ENCODE measurements around the gene TRIM17. TPM values are rescaled to one million over a fixed set of nuclear protein-coding genes. Genes with fewer than 3 reads are reported as not detected.

TRIM17 gene
- total and polyA plus RNA-seq, 9 of the 15 experiments (the other 6 are each of a cell fraction or from before 2014, with no cell fraction given): not detected

DNA sequence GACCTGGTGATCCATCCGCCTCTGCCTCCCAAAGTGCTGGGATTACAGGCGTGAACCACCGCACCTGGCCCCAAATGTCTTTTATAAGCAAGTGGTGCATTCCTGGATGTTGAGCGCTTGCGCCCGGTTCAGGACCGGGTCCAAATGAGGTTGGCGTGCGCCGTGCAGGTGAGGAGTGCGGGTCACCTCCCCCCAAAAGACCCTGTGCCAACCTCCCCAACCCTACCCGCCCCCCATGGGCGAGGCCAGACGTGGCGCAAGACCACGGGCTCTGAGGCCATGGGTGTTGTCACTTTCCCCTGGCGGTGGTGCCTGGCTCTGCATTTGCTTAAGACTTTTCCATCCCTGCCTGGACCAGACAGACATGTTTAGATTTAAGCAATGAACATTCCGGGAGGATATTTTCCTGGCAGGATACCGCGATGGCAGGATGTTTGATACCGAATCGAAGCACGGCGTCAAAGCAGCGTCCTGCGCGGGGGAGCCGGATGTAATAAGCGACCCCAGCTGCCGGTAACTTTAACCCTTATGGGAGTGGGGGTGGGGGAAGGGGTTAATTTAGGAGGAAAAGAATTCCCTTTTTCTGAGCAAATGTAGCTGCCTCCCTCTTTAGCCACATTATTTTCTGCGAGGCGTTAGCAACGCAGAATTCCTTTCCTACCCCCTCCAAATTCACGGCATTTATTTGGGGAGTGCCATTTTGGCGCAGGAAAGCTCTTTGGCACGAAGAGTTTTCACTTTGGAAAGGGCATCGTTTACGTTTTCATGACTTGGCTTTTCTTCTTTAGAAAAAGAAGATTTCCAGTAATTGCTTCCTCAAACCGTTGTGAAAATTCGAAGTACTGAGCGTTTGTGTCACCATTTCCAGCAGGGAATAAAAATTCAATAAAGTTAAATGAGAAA lies 42.7 kb upstream of the TRIM17 start (continued):
- TF ChIP-seq CLOCK (CRISPR knock-in tag; IDR thresholded peaks at IDR 0.05; ENCODE audit: borderline replicate concordance) (no peak), MCM3 (IDR thresholded peaks at IDR 0.05) (no peak), U2AF1 (optimal IDR thresholded peaks at IDR 0.05; ENCODE audit: low read depth, low read length) (no peak), EZH2 (IDR thresholded peaks at IDR 0.05; ENCODE audit: borderline replicate concordance, low read depth, low read length) (no peak), CREBBP (IDR thresholded peaks at IDR 0.05; ENCODE audit: low read depth, low read length) (no peak), NFIX (CRISPR knock-in tag; IDR thresholded peaks at IDR 0.05; ENCODE audit: low read depth) (no peak), FOXP1 (CRISPR knock-in tag; IDR thresholded peaks at IDR 0.05) (no peak), SMARCC2 (IDR thresholded peaks at IDR 0.05; ENCODE audit: low read depth) (no peak), BCL6 (CRISPR knock-in tag; IDR thresholded peaks at IDR 0.05) (no peak)
- TF ChIP-seq, protein P1, sequence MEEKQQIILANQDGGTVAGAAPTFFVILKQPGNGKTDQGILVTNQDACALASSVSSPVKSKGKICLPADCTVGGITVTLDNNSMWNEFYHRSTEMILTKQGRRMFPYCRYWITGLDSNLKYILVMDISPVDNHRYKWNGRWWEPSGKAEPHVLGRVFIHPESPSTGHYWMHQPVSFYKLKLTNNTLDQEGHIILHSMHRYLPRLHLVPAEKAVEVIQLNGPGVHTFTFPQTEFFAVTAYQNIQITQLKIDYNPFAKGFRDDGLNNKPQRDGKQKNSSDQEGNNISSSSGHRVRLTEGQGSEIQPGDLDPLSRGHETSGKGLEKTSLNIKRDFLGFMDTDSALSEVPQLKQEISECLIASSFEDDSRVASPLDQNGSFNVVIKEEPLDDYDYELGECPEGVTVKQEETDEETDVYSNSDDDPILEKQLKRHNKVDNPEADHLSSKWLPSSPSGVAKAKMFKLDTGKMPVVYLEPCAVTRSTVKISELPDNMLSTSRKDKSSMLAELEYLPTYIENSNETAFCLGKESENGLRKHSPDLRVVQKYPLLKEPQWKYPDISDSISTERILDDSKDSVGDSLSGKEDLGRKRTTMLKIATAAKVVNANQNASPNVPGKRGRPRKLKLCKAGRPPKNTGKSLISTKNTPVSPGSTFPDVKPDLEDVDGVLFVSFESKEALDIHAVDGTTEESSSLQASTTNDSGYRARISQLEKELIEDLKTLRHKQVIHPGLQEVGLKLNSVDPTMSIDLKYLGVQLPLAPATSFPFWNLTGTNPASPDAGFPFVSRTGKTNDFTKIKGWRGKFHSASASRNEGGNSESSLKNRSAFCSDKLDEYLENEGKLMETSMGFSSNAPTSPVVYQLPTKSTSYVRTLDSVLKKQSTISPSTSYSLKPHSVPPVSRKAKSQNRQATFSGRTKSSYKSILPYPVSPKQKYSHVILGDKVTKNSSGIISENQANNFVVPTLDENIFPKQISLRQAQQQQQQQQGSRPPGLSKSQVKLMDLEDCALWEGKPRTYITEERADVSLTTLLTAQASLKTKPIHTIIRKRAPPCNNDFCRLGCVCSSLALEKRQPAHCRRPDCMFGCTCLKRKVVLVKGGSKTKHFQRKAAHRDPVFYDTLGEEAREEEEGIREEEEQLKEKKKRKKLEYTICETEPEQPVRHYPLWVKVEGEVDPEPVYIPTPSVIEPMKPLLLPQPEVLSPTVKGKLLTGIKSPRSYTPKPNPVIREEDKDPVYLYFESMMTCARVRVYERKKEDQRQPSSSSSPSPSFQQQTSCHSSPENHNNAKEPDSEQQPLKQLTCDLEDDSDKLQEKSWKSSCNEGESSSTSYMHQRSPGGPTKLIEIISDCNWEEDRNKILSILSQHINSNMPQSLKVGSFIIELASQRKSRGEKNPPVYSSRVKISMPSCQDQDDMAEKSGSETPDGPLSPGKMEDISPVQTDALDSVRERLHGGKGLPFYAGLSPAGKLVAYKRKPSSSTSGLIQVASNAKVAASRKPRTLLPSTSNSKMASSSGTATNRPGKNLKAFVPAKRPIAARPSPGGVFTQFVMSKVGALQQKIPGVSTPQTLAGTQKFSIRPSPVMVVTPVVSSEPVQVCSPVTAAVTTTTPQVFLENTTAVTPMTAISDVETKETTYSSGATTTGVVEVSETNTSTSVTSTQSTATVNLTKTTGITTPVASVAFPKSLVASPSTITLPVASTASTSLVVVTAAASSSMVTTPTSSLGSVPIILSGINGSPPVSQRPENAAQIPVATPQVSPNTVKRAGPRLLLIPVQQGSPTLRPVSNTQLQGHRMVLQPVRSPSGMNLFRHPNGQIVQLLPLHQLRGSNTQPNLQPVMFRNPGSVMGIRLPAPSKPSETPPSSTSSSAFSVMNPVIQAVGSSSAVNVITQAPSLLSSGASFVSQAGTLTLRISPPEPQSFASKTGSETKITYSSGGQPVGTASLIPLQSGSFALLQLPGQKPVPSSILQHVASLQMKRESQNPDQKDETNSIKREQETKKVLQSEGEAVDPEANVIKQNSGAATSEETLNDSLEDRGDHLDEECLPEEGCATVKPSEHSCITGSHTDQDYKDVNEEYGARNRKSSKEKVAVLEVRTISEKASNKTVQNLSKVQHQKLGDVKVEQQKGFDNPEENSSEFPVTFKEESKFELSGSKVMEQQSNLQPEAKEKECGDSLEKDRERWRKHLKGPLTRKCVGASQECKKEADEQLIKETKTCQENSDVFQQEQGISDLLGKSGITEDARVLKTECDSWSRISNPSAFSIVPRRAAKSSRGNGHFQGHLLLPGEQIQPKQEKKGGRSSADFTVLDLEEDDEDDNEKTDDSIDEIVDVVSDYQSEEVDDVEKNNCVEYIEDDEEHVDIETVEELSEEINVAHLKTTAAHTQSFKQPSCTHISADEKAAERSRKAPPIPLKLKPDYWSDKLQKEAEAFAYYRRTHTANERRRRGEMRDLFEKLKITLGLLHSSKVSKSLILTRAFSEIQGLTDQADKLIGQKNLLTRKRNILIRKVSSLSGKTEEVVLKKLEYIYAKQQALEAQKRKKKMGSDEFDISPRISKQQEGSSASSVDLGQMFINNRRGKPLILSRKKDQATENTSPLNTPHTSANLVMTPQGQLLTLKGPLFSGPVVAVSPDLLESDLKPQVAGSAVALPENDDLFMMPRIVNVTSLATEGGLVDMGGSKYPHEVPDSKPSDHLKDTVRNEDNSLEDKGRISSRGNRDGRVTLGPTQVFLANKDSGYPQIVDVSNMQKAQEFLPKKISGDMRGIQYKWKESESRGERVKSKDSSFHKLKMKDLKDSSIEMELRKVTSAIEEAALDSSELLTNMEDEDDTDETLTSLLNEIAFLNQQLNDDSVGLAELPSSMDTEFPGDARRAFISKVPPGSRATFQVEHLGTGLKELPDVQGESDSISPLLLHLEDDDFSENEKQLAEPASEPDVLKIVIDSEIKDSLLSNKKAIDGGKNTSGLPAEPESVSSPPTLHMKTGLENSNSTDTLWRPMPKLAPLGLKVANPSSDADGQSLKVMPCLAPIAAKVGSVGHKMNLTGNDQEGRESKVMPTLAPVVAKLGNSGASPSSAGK (IDR thresholded peaks at IDR 0.05): 0 out of 2 replicates have a peak, but pooled peaks have one; percentile 38
- TF ChIP-seq, protein P2, sequence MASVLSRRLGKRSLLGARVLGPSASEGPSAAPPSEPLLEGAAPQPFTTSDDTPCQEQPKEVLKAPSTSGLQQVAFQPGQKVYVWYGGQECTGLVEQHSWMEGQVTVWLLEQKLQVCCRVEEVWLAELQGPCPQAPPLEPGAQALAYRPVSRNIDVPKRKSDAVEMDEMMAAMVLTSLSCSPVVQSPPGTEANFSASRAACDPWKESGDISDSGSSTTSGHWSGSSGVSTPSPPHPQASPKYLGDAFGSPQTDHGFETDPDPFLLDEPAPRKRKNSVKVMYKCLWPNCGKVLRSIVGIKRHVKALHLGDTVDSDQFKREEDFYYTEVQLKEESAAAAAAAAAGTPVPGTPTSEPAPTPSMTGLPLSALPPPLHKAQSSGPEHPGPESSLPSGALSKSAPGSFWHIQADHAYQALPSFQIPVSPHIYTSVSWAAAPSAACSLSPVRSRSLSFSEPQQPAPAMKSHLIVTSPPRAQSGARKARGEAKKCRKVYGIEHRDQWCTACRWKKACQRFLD (CRISPR knock-in tag; IDR thresholded peaks at IDR 0.05): no peak; the same call in 1 of the 2 replicates

Data from K562 (cell line).